Measurements from ENCODE around the gene COL4A1.

Gene COL4A1

DNA sequence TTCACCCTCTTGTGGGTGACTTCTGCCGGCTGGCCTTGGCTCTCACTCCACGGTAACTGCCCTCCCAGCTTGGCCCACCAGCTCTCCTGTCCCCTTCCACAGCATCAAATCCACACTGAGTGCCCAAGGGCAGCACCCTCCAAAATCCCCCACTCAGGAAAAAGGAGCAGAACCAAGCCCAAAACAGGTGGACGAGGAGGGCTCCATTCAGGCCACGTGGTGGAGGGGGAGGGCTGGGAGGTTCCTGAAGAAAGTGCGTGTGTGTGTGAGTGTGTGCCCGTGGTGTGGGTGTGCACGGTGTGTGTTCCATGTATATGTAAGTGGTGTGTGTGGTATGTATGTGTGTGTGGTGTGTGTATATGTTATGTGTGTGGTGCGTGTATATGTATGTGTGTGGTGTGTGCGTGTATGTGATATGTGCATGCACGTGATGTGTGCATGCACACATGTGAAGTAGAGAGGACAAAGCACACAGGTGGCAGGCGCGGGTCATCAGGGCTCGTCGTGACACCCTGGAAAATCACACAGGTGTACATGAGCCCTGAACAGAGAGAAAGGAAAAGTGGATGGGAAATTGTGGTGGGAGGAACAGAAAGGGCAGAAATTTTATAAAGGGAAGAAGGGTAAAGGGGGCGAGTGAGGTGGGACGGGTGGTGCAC is 76.9 kb downstream of the COL4A1 start:
- no peak for TF ChIP-seq CTCF (conservative IDR thresholded peaks at IDR 0.05)
- H3K27ac ChIP-seq = no peak overlapping the region

DNA sequence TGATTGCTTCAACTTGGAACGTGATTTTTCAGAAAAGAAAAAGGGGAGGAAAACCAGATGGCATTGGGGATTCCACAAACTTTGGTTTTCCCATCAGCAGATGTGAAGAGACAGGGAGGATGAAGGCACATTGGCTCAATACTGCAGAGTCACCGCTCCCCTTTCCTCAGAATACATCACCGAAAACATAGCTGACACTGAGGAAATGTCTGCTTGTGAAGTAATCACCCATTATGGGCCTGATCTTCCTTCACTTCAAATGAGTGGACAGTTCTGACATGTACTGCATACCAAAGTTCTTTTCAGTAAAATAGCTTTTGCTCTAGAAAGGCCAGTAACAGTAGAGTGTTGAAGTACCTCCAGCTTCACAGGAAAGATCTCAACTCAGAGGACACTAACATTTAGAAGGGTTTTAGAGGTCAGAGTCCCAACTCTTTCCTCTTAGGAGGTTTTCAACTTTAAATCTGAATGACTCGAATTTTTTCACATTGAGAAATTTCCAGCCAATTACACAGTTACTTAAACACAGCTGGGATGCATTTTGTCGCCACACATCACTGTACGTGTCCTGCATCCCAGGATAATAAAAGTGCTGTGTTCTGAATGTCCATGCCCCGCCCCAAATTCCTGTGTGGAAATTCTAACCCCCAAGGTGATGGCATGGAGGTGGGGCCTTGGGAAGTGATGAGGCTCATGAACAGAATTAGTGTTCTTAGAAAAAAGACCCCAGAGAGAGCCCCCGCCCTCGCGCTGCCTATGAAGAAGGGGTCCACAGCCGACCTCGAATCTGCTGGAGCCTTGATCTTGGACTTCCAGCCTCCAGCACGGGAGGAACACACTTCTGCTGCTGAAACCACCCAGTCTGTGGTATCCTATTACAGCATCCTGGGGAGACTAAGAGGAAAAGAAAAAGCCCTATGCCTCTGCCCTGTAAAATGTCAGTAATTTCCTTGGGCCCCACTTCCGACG is 77.7 kb downstream of the COL4A1 start:
- no peak for TF ChIP-seq CTCF (conservative IDR thresholded peaks at IDR 0.05)
- no peak overlapping the region for H3K27ac ChIP-seq

DNA sequence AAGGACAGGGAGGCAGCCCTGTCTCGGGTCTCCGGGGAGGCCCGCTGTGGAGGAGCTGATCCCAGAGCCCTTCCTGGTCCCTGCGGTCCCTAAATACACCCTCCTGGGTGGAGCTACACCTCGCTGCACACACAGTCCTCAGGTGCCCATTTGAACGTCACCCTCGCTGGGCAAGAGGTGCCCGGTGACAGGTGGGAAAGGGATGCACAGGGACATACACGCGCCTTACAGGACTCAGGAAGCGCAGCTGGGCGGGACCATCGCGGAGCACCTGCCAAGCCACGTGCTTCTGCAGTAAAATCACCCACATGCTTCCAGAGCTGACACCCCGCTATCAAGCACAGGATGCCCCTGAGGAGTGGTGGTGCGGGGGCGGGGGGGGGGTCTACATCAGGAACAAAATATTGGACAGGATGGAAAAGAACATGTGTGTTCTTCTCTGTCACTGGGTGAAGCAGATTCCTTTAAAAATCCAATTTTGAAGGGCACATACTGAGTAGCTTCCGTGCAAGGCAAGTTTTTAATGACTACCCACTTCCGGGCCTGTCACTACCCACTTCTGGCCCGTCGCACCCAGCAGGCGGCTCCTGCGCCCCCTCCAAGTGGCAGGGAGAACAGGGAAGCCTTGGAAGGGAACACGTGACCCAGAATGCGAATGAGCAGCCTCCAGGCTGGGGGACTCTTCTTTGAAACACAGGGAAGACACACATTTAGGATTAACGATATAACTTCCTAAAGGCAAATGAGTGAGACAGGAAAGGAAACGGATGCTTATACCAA is 78.9 kb downstream of the COL4A1 start:
- no peak for TF ChIP-seq CTCF (conservative IDR thresholded peaks at IDR 0.05)
- H3K27ac ChIP-seq = no peak overlapping the region

DNA sequence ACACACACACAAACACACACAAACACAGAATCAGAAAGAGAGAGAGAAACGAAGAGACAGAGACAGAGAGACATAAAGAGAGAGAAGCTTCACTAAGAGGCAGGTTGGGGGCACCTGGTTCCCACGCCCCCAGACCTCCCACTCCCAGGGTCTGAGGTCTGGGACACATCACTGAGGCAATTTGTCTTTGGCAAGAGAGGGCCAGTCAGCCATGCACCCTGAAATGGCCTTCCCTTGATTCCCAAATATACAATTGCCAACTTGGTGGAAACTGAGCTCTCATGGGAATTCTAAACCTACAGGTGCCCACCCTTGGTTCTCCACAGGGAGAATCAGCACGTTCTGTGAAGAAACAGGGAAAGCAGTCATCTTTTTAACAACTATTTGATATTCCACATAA is 79.5 kb downstream of the COL4A1 start:
- no peak for TF ChIP-seq CTCF (conservative IDR thresholded peaks at IDR 0.05)
- H3K27ac ChIP-seq = no peak overlapping the region

GRCh38 chr13:110225609-110226574 is 81.1 kb downstream of the COL4A1 start:
- no peak for TF ChIP-seq CTCF (conservative IDR thresholded peaks at IDR 0.05)
- H3K27ac ChIP-seq = no peak overlapping the region

GRCh38 chr13:110225003-110225402 is 82.0 kb downstream of the COL4A1 start:
- no peak for TF ChIP-seq CTCF (conservative IDR thresholded peaks at IDR 0.05)
- no peak overlapping the region for H3K27ac ChIP-seq

Data from VCaP (cell line).